K562 (cell line): ENCODE results near the gene OR2V2. TPM values are rescaled to one million over a fixed set of nuclear protein-coding genes. Genes with fewer than 3 reads are reported as not detected.

Experiments
- ADNP ChIP-seq: fragments of 200-800 bp; sonication (Bioruptor generic); IDR thresholded peaks from 2 replicates; pipeline ENCODE4 v1.6.1; 2016; ENCODE audit warnings: missing genetic modification characterization, missing compliant biosample characterization
- AFF4 ChIP-seq: sonication (generic); formaldehyde crosslinking; IDR thresholded peaks from 2 replicates; pipeline ENCODE4 v1.8.0; 2023; ENCODE audit warnings: mild to moderate bottlenecking, missing genetic modification reagents
- CHD4 ChIP-seq: fragments of 200-600 bp; sonication (generic); IDR thresholded peaks from 3 replicates; pipeline ENCODE4 v1.6.1; 2012; ENCODE audit warnings: low read depth, mild to moderate bottlenecking, mixed read lengths, low read length, inconsistent platforms; ENCODE audit not compliant: insufficient read depth, insufficient replicate concordance, poor library complexity, severe bottlenecking
- ETS1 ChIP-seq: conservative IDR thresholded peaks from 2 replicates; pipeline ENCODE4 v1.6.1; 2011; ENCODE audit warnings: low read depth, mild to moderate bottlenecking, low read length; ENCODE audit not compliant: control insufficient read depth
- FOXK1 ChIP-seq: sonication (generic); formaldehyde crosslinking; IDR thresholded peaks from 2 replicates; pipeline ENCODE4 v1.8.0; 2022; ENCODE audit warnings: missing genetic modification reagents, mild to moderate bottlenecking, borderline replicate concordance
- POLR2G ChIP-seq: fragments of 200-400 bp; formaldehyde crosslinking; IDR thresholded peaks from 2 replicates; pipeline ENCODE4 v1.6.1; 2017; ENCODE audit warnings: low read depth, mild to moderate bottlenecking, antibody characterized with exemption, low read length, moderate library complexity
- POLR3G ChIP-seq: IDR thresholded peaks from 2 replicates; pipeline ENCODE4 v1.6.1; 2011; ENCODE audit not compliant: insufficient read length, insufficient replicate concordance; ENCODE audit errors: extremely low read depth
- PYGO2 ChIP-seq: fragments of 450-650 bp; IDR thresholded peaks from 2 replicates; pipeline ENCODE4 v1.6.1; 2016; ENCODE audit warnings: mild to moderate bottlenecking, missing genetic modification characterization, moderate library complexity, missing compliant biosample characterization
- RAD51 ChIP-seq: fragments of 450-650 bp; IDR thresholded peaks from 2 replicates; pipeline ENCODE4 v1.7.1; 2016; ENCODE audit warnings: low read depth, mild to moderate bottlenecking, borderline replicate concordance
- YBX1 ChIP-seq: fragments of 450-650 bp; IDR thresholded peaks from 2 replicates; pipeline ENCODE4 v1.7.1; 2016; ENCODE audit warnings: mild to moderate bottlenecking
- ZBTB7A ChIP-seq: IDR thresholded peaks from 2 replicates; pipeline ENCODE4 v1.6.1; 2011; ENCODE audit warnings: low read depth, mild to moderate bottlenecking, low read length, moderate library complexity, borderline replicate concordance; ENCODE audit not compliant: control insufficient read depth
- ZNF217 ChIP-seq: sonication (generic); formaldehyde crosslinking; IDR thresholded peaks from 2 replicates; pipeline ENCODE4 v1.8.0; 2022; ENCODE audit warnings: mild to moderate bottlenecking, missing genetic modification reagents
- ZNF239 ChIP-seq: fragments of 250-450 bp; sonication (Bioruptor Pico); IDR thresholded peaks from 2 replicates; pipeline ENCODE4 v1.4.0; 2020; ENCODE audit warnings: mild to moderate bottlenecking
- polyA plus RNA-seq, 8 experiments: library from polyadenylated mRNA; depleted of rRNA in 4 of 8; stranded (reverse) in 5 of 8; unstranded in 3 of 8; fragments of >200 nt; fragmentation: Nextera tagmentation in 2 of 8; fragmentation: Illumina TruSeq in 1 of 8; extraction: Ambion mirVana in 2 of 8; extraction: Trizol in 1 of 8; gene quantifications; 2 replicates each; pipeline versions ENCODE4 v1.2.1 to v1.2.3, GENCODE V29; 2011 to 2014; ENCODE audit warnings: inconsistent platforms in 1 of 8, missing spikeins in 1 of 8
- total RNA-seq, 7 experiments: library from RNA; depleted of rRNA in 6 of 7; stranded (reverse); fragments of >200 nt in 6 of 7; fragmentation: Illumina TruSeq in 2 of 7; extraction: Trizol in 2 of 7; gene quantifications; 2 replicates each; pipeline versions ENCODE4 v1.2.1 to v1.2.3, GENCODE V29; 2011 to 2021; ENCODE audit warnings: low replicate concordance in 1 of 7
- TF ChIP-seq, protein P1 (sequence below), 2 experiments: fragments of 250-450 bp in 1 of 2; fragments of 450-650 bp in 1 of 2; sonication (Bioruptor Pico) in 1 of 2; IDR thresholded peaks; 2 replicates each; pipeline versions ENCODE4 v1.6.1 to v1.8.0; 2016 to 2021; ENCODE audit warnings: mild to moderate bottlenecking in 2 of 2, moderate library complexity in 2 of 2, missing compliant biosample characterization in 1 of 2, missing genetic modification characterization in 1 of 2
- TF ChIP-seq, protein P2 (sequence below): sonication (generic); formaldehyde crosslinking; IDR thresholded peaks from 2 replicates; pipeline ENCODE4 v1.8.0; 2022; ENCODE audit warnings: mild to moderate bottlenecking, missing genetic modification reagents
- TF ChIP-seq, protein P3 (sequence below): fragments of 250-450 bp; sonication (Bioruptor Pico); IDR thresholded peaks from 2 replicates; pipeline ENCODE4 v1.8.0; 2021; ENCODE audit warnings: borderline replicate concordance, mild to moderate bottlenecking, moderate library complexity; ENCODE audit not compliant: poor library complexity, severe bottlenecking
- TF ChIP-seq, protein P4 (sequence below): fragments of 250-450 bp; sonication (Bioruptor Pico); IDR thresholded peaks from 2 replicates; pipeline ENCODE4 v1.4.0; 2020; ENCODE audit warnings: borderline replicate concordance

OR2V2 gene
- total and polyA plus RNA-seq, 9 of the 15 experiments (the other 6 are each of a cell fraction or from before 2014, with no cell fraction given) = 0.01 TPM; not detected in 8

DNA sequence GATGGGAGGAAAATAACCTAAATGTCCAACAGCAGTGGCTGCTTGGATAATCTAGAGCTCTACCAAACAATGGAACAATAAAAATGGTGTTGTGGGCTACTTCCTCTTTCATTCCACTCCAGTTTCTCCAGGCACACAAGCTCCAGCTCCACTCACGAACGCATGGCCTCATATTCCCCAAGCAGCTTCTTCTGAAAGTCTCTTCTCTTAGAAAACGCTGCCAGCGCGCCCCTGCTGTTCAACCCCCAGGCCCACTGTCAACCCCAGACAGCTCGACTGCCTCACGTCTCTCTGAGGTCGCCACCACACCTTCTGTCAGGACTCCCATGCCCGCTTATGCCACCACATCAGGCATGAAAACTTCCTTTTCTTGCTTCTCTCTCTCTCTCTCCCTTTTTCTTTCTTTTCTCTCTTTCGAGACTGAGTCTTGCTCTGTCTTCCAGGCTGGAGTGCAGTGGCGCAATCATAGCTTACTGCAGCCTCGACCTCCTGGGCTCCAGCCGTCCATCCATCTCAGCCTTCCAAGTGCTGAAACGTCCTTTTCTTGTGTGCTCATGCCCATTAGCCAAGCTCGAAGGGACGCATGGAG lies 16.2 kb downstream of the OR2V2 start (continued):
- TF ChIP-seq, protein P1, sequence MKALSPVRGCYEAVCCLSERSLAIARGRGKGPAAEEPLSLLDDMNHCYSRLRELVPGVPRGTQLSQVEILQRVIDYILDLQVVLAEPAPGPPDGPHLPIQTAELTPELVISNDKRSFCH (CRISPR knock-in tag; IDR thresholded peaks at IDR 0.05) = no peak
- TF ChIP-seq, protein P1 (tag; IDR thresholded peaks at IDR 0.05) = peak; percentile 69; the same call in 1 of the 2 replicates
- TF ChIP-seq ZBTB7A (peak; percentile 64; the same call in 1 of the 2 replicates), AFF4 (CRISPR knock-in tag) (no peak), ZNF239 (CRISPR knock-in tag) (no peak), ADNP (tag) (peak; percentile 44; the same call in 1 of the 2 replicates), PYGO2 (tag) (no peak), RAD51 (no peak), ZNF217 (CRISPR knock-in tag) (no peak), CHD4 (no peak), POLR2G (peak; percentile 53), FOXK1 (CRISPR knock-in tag) (no peak), ETS1 (no peak), POLR3G (no peak), YBX1 (no peak)
- TF ChIP-seq, protein P2, sequence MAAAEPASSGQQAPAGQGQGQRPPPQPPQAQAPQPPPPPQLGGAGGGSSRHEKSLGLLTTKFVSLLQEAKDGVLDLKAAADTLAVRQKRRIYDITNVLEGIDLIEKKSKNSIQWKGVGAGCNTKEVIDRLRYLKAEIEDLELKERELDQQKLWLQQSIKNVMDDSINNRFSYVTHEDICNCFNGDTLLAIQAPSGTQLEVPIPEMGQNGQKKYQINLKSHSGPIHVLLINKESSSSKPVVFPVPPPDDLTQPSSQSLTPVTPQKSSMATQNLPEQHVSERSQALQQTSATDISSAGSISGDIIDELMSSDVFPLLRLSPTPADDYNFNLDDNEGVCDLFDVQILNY (CRISPR knock-in tag) = no peak
- TF ChIP-seq, protein P3, sequence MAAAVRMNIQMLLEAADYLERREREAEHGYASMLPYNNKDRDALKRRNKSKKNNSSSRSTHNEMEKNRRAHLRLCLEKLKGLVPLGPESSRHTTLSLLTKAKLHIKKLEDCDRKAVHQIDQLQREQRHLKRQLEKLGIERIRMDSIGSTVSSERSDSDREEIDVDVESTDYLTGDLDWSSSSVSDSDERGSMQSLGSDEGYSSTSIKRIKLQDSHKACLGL = no peak
- TF ChIP-seq, protein P4, sequence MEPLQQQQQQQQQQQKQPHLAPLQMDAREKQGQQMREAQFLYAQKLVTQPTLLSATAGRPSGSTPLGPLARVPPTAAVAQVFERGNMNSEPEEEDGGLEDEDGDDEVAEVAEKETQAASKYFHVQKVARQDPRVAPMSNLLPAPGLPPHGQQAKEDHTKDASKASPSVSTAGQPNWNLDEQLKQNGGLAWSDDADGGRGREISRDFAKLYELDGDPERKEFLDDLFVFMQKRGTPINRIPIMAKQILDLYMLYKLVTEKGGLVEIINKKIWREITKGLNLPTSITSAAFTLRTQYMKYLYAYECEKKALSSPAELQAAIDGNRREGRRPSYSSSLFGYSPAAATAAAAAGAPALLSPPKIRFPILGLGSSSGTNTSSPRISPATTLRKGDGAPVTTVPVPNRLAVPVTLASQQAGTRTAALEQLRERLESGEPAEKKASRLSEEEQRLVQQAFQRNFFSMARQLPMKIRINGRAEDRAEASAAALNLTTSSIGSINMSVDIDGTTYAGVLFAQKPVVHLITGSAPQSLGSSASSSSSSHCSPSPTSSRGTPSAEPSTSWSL = no peak
